Liver (tissue), 3 donors: Measurements from ENCODE around the gene GRM2.

ENCODE experiments used
- EGR1 ChIP-seq, 2 donors: IDR thresholded peaks; 2 replicates each; pipeline ENCODE4 v1.6.1; 2016 to 2018; ENCODE audit warnings: antibody characterized with exemption in 2 of 2, low read depth in 2 of 2
- FOXA1 ChIP-seq: IDR thresholded peaks from 2 replicates; pipeline ENCODE4 v1.6.1; 2016; ENCODE audit warnings: antibody characterized with exemption
- HNF4G ChIP-seq: IDR thresholded peaks from 2 replicates; pipeline ENCODE4 v1.6.1; 2016; ENCODE audit warnings: antibody characterized with exemption
- NR2F2 ChIP-seq: IDR thresholded peaks from 2 replicates; pipeline ENCODE4 v1.6.1; 2016; ENCODE audit warnings: antibody characterized with exemption
- REST ChIP-seq: IDR thresholded peaks from 2 replicates; pipeline ENCODE4 v1.6.1; 2016; ENCODE audit warnings: antibody characterized with exemption, mild to moderate bottlenecking
- SP1 ChIP-seq: IDR thresholded peaks from 2 replicates; pipeline ENCODE4 v1.6.1; 2018; ENCODE audit warnings: antibody characterized with exemption, mild to moderate bottlenecking
- TAF1 ChIP-seq: conservative IDR thresholded peaks from 2 replicates; pipeline ENCODE4 v1.6.1; 2016; ENCODE audit warnings: antibody characterized with exemption, mild to moderate bottlenecking
- TF ChIP-seq, protein P1 (sequence below): fragments of 150-350 bp; IDR thresholded peaks from 2 replicates; pipeline ENCODE4 v1.5.1; 2017; ENCODE audit warnings: improper control_type of control experiment, low read depth, low read length; ENCODE audit not compliant: missing input control
- donor health status: healthy.
- donor health status: healthy.

DNA sequence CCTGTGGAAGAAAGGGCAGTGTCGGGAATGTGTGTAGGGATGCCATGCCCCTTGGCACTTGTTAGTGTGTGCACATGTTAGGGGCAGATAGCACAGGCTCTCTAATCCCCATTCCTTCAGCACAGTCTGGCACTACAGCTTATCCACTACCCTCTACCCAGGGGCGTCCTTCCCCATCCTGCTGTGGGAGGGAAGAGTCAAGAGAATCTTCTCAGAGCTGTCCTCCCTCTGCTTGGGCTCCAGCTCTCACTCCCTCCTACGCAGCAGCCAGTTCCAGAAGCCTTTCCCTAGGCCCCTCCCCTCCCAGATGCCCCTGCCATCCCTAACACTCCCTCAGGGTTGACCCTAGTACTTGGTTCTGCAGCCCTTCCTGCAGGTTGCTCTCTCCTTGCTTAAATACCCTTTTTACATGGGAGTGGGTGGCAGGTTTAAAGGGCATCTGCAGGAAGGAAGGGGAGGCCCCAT, 815 bp upstream of the GRM2 start:
- no peak for TF ChIP-seq SP1
- no peak for TF ChIP-seq REST
- TF ChIP-seq, protein P1, sequence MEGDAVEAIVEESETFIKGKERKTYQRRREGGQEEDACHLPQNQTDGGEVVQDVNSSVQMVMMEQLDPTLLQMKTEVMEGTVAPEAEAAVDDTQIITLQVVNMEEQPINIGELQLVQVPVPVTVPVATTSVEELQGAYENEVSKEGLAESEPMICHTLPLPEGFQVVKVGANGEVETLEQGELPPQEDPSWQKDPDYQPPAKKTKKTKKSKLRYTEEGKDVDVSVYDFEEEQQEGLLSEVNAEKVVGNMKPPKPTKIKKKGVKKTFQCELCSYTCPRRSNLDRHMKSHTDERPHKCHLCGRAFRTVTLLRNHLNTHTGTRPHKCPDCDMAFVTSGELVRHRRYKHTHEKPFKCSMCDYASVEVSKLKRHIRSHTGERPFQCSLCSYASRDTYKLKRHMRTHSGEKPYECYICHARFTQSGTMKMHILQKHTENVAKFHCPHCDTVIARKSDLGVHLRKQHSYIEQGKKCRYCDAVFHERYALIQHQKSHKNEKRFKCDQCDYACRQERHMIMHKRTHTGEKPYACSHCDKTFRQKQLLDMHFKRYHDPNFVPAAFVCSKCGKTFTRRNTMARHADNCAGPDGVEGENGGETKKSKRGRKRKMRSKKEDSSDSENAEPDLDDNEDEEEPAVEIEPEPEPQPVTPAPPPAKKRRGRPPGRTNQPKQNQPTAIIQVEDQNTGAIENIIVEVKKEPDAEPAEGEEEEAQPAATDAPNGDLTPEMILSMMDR = no peak
- TF ChIP-seq HNF4G = no peak
- no peak for TF ChIP-seq FOXA1
- TF ChIP-seq EGR1 (IDR thresholded peaks at IDR 0.05; ENCODE audit: low read depth in 2 of 2) = no peak
- TF ChIP-seq NR2F2 = no peak
- TF ChIP-seq TAF1 = no peak
